Measurements from ENCODE around the gene SEMA3B. TPM values are rescaled to one million over a fixed set of nuclear protein-coding genes. Genes with fewer than 3 reads are reported as not detected.

The SEMA3B gene
- total and polyA plus RNA-seq, 2 experiments from 2014 or later, result 67.7 to 104 TPM

DNA sequence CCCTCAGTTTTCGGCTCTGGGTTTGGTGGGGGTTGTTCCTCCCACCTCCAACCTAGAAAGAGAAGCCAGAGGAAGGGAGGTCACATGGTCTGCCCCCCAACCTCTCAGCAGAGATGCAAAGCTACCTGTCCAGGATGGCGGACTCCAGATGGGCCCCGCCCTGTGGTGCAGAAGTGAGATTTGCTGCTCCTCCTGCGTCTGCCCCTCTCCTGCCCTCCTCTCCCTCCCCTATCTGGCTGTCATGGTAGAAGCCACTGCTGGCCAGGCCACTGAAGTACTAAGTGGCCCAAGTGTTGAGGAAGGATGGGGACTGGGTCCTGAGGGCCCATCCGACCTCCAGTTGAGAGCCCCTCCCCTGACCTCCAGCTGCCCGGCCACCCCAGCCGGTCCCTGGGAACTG lies 2.1 kb upstream of the SEMA3B start:
- DNase-seq (ENCODE audit: low spot score), result no peak
- H3K9me2 ChIP-seq (replicated peaks; ENCODE audit: insufficient read depth), result no peaks in the 10 kb centered on the region
- H4K20me1 ChIP-seq (ENCODE audit: insufficient read depth, poor library complexity, severe bottlenecking), result no peaks in the 10 kb centered on the region
- TF ChIP-seq, protein P1, sequence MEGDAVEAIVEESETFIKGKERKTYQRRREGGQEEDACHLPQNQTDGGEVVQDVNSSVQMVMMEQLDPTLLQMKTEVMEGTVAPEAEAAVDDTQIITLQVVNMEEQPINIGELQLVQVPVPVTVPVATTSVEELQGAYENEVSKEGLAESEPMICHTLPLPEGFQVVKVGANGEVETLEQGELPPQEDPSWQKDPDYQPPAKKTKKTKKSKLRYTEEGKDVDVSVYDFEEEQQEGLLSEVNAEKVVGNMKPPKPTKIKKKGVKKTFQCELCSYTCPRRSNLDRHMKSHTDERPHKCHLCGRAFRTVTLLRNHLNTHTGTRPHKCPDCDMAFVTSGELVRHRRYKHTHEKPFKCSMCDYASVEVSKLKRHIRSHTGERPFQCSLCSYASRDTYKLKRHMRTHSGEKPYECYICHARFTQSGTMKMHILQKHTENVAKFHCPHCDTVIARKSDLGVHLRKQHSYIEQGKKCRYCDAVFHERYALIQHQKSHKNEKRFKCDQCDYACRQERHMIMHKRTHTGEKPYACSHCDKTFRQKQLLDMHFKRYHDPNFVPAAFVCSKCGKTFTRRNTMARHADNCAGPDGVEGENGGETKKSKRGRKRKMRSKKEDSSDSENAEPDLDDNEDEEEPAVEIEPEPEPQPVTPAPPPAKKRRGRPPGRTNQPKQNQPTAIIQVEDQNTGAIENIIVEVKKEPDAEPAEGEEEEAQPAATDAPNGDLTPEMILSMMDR (IDR thresholded peaks at IDR 0.05; ENCODE audit: poor library complexity), result no peak
- no peak for TF ChIP-seq EZH2phosphoT487 (IDR thresholded peaks at IDR 0.05; ENCODE audit: low read depth, severe bottlenecking, unreplicated experiment)
- no peak for TF ChIP-seq EZH2 (IDR thresholded peaks at IDR 0.05; ENCODE audit: borderline replicate concordance)
- peaks cover 22% of the 10 kb centered on the region for H3K79me2 ChIP-seq
- no peaks in the 10 kb centered on the region for H3K9me3 ChIP-seq (ENCODE audit: low read depth)
- WGBS (ENCODE audit: low lambda C conversion rate, missing lambda C conversion rate), result 68% methylated on average over 7 of the region's 7 CpGs
- no peaks in the 10 kb centered on the region for H3K36me3 ChIP-seq (replicated peaks; ENCODE audit: insufficient read depth, low read depth)
- no peak overlapping the region for H2AFZ ChIP-seq
- no peaks in the 10 kb centered on the region for H3K27me3 ChIP-seq
- peak overlapping the region; percentile 89 for H3K4me2 ChIP-seq
- peak overlapping the region; percentile 91 for H3K27ac ChIP-seq
- peaks cover 79% of the 10 kb centered on the region for H3K4me1 ChIP-seq (ENCODE audit: insufficient read depth)
- H3K4me3 ChIP-seq, result no peak overlapping the region

GRCh38 chr3:50267280-50267913 lies 1.6 kb upstream of the SEMA3B start:
- H3K4me2 ChIP-seq, result peak overlapping the region; percentile 89
- peak; percentile 83 for DNase-seq (ENCODE audit: low spot score)
- H3K79me2 ChIP-seq, result peaks cover 21% of the 10 kb centered on the region
- no peaks in the 10 kb centered on the region for H3K9me2 ChIP-seq (replicated peaks; ENCODE audit: insufficient read depth)
- no peaks in the 10 kb centered on the region for H4K20me1 ChIP-seq (ENCODE audit: insufficient read depth, poor library complexity, severe bottlenecking)
- H3K27ac ChIP-seq, result peak overlapping the region; percentile 91
- TF ChIP-seq EZH2 (IDR thresholded peaks at IDR 0.05; ENCODE audit: borderline replicate concordance) (no peak), EZH2phosphoT487 (IDR thresholded peaks at IDR 0.05; ENCODE audit: low read depth, severe bottlenecking, unreplicated experiment) (no peak)
- TF ChIP-seq, protein P1 (IDR thresholded peaks at IDR 0.05; ENCODE audit: poor library complexity), result no peak
- peaks cover 85% of the 10 kb centered on the region for H3K4me1 ChIP-seq (ENCODE audit: insufficient read depth)
- H3K4me3 ChIP-seq, result no peak overlapping the region
- no peaks in the 10 kb centered on the region for H3K27me3 ChIP-seq
- WGBS (ENCODE audit: low lambda C conversion rate, missing lambda C conversion rate), result 12% methylated on average over 21 of the region's 22 CpGs
- no peaks in the 10 kb centered on the region for H3K9me3 ChIP-seq (ENCODE audit: low read depth)
- no peaks in the 10 kb centered on the region for H3K36me3 ChIP-seq (replicated peaks; ENCODE audit: insufficient read depth, low read depth)
- H2AFZ ChIP-seq, result no peak overlapping the region

DNA sequence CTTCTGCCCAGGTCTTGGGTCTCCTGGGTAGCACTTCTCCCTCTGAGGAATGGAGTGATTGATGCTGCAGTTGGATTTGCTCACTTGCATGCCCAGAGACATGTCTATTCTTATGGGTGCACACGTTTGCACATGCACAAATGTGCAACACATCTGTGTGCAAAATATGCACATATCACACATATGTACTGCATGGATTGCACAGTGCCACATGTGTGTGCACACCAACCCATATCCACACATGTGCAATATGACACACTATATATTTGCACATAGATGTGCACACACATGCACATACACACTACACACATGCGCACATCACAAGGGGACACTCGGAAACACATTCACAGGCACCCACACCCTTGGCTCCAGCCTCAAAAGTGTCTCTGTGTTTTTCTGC lies 671 bp upstream of the SEMA3B start:
- Histone ChIP-seq H3K4me3 (no peak overlapping the region), H3K79me2 (peaks cover 21% of the 10 kb centered on the region), H3K4me1 (ENCODE audit: insufficient read depth) (peaks cover 89% of the 10 kb centered on the region), H2AFZ (no peak overlapping the region), H4K20me1 (ENCODE audit: insufficient read depth, poor library complexity, severe bottlenecking) (no peaks in the 10 kb centered on the region), H3K9me2 (replicated peaks; ENCODE audit: insufficient read depth) (no peaks in the 10 kb centered on the region), H3K36me3 (replicated peaks; ENCODE audit: insufficient read depth, low read depth) (no peaks in the 10 kb centered on the region), H3K9me3 (ENCODE audit: low read depth) (no peaks in the 10 kb centered on the region), H3K4me2 (peak overlapping the region; percentile 89), H3K27ac (peak overlapping the region; percentile 91), H3K27me3 (no peaks in the 10 kb centered on the region)
- TF ChIP-seq EZH2 (IDR thresholded peaks at IDR 0.05; ENCODE audit: borderline replicate concordance) (no peak), EZH2phosphoT487 (IDR thresholded peaks at IDR 0.05; ENCODE audit: low read depth, severe bottlenecking, unreplicated experiment) (no peak)
- TF ChIP-seq, protein P1 (IDR thresholded peaks at IDR 0.05; ENCODE audit: poor library complexity), result no peak
- DNase-seq (ENCODE audit: low spot score), result no peak
- 77% methylated on average over 3 of the region's 3 CpGs for WGBS (ENCODE audit: low lambda C conversion rate, missing lambda C conversion rate)

All from hepatocyte (in vitro differentiated cells).